Ishikawa (cell line): ENCODE data around the gene RGS16.

Source experiments
- EP300 ChIP-seq: IDR thresholded peaks from 2 replicates; pipeline ENCODE4 v1.6.1; 2012; ENCODE audit warnings: borderline replicate concordance
- TAF1 ChIP-seq: IDR thresholded peaks from 2 replicates; pipeline ENCODE4 v1.6.1; 2012; ENCODE audit warnings: low read depth, mild to moderate bottlenecking
- YY1 ChIP-seq: IDR thresholded peaks from 2 replicates; pipeline ENCODE4 v1.6.1; 2012; ENCODE audit warnings: low read depth

DNA sequence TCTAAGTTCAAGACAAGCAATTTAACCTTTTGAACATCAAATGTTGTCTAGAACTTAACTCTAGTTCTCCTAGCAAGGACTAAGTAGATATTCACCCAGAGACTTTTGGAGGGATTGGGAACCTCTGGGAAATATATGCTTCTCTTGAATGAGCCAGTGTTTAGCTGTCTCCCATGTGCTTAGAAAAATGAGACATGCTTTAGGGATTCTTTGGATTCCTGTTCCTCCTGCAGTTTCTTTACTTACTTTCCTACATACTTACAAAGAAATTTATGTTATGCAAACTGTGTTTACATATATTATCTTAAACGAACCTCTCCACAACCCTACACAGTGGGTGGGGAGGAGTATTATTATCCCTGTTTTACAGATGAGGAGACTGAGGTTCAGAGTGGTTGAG is 54.4 kb downstream of the RGS16 start:
- no peak for TF ChIP-seq YY1
- no peak for TF ChIP-seq EP300
- TF ChIP-seq TAF1, result no peak
